OCI-LY7 (cell line): Measurements from ENCODE around the gene OR51E2. TPM values are rescaled to one million over a fixed set of nuclear protein-coding genes. Genes with fewer than 3 reads are reported as not detected.

Experiments used
- Bru-seq: library from RNA; stranded (reverse); fragments of 400-500 nt; gene quantifications from one replicate; lab custom pipeline; 2021; lab: Mats Ljungman, UMichigan
- BruChase-seq, 2 experiments: library from RNA; stranded (reverse); fragments of 400-500 nt; gene quantifications; one replicate each; lab custom pipeline; 2021; lab: Mats Ljungman, UMichigan
- BruUV-seq: library from RNA; stranded (reverse); fragments of 400-500 nt; replicated peaks from 2 replicates; lab custom pipeline; 2021; lab: Mats Ljungman, UMichigan
- CTCF ChIA-PET: fragments of 300-600 bp; sonication (Branson Sonifier 250); formaldehyde crosslinking; loops from one replicate; lab custom pipeline; 2022; ENCODE audit warnings: antibody characterized with exemption; ENCODE audit not compliant: unreplicated experiment; lab: Charles Lee
- POLR2A ChIA-PET: fragments of 300-600 bp; sonication (Branson Sonifier 250); formaldehyde crosslinking; loops from one replicate; lab custom pipeline; 2022; ENCODE audit warnings: antibody characterized with exemption; lab: Charles Lee
- DNase-seq: peaks from one replicate; pipeline ENCODE4 v3.0.0-alpha.2; 2015; ENCODE audit warnings: low spot score
- H2AFZ ChIP-seq: fragments of 200-600 bp; sonication (generic), shearing (Covaris generic); 2 replicates; pipeline ENCODE4 v1.6.1; 2014; ENCODE audit warnings: mild to moderate bottlenecking, antibody characterized with exemption, low read length, moderate library complexity
- H3K27ac ChIP-seq: fragments of 200-600 bp; sonication (generic); 2 replicates; pipeline ENCODE4 v1.5.1; 2014; ENCODE audit warnings: mixed run types, low read depth, mild to moderate bottlenecking, moderate library complexity, low read length, inconsistent platforms; ENCODE audit not compliant: poor library complexity, severe bottlenecking
- H3K36me3 ChIP-seq: fragments of 200-600 bp; sonication (generic); 2 replicates; pipeline ENCODE4 v1.6.1; 2014; ENCODE audit warnings: mild to moderate bottlenecking, antibody characterized with exemption, low read length, moderate library complexity, mixed read lengths; ENCODE audit not compliant: insufficient read depth
- H3K4me1 ChIP-seq: fragments of 200-600 bp; sonication (generic); 2 replicates; pipeline ENCODE4 v1.5.1; 2014; ENCODE audit warnings: mild to moderate bottlenecking, low read length; ENCODE audit not compliant: insufficient read depth, poor library complexity, severe bottlenecking
- H3K4me2 ChIP-seq: fragments of 200-600 bp; sonication (generic); 2 replicates; pipeline ENCODE4 v1.6.1; 2014; ENCODE audit warnings: mild to moderate bottlenecking, low read length
- H3K4me3 ChIP-seq: fragments of 200-600 bp; sonication (generic); 2 replicates; pipeline ENCODE4 v1.5.1; 2014; ENCODE audit warnings: mild to moderate bottlenecking, low read depth, low read length; ENCODE audit not compliant: poor library complexity, severe bottlenecking
- H3K79me2 ChIP-seq: fragments of 200-600 bp; sonication (generic); 2 replicates; pipeline ENCODE4 v1.6.1; 2016; ENCODE audit warnings: low read depth, mild to moderate bottlenecking, low read length, moderate library complexity, mixed read lengths; ENCODE audit not compliant: insufficient read depth
- H3K9me2 ChIP-seq: fragments of 200-600 bp; sonication (generic); 2 replicates; pipeline ENCODE4 v1.6.1; 2016; ENCODE audit warnings: mild to moderate bottlenecking, low read length, mixed read lengths; ENCODE audit not compliant: insufficient read depth
- H3K9me3 ChIP-seq: fragments of 200-600 bp; sonication (generic); 2 replicates; pipeline ENCODE4 v1.6.1; 2014; ENCODE audit warnings: mild to moderate bottlenecking, mixed run types, low read length, mixed read lengths
- H4K20me1 ChIP-seq: fragments of 200-600 bp; sonication (generic); 2 replicates; pipeline ENCODE4 v1.6.1; 2014; ENCODE audit warnings: mild to moderate bottlenecking, antibody characterized with exemption, low read length, moderate library complexity, mixed read lengths; ENCODE audit not compliant: insufficient read depth
- EZH2phosphoT487 ChIP-seq: fragments of 200-600 bp; sonication (generic); IDR thresholded peaks from 2 replicates; pipeline ENCODE4 v1.6.1; 2018; ENCODE audit warnings: low read depth, borderline replicate concordance, mild to moderate bottlenecking, mixed run types, antibody characterized with exemption, low read length, moderate library complexity, mixed read lengths
- intact Hi-C: fragments of 100-400 bp; cut with micrococcal nuclease; formaldehyde crosslinking; loops from one replicate; pipeline ENCODE4 v1.10.0; 2022; ENCODE audit not compliant: unreplicated experiment
- long read RNA-seq: library from polyadenylated mRNA; stranded (forward); transcript quantifications from one replicate; pipeline ENCODE4 v2.0.0, GENCODE V29; 2022
- total RNA-seq, 2 experiments: library from RNA; depleted of rRNA in 1 of 2; stranded (reverse); fragments of >200 nt in 1 of 2; shearing (Covaris generic) in 1 of 2; gene quantifications; 2 replicates each; pipeline ENCODE4 v1.2.3, GENCODE V29; 2014 to 2022
- TF ChIP-seq, protein P1 (sequence below): fragments of 200-600 bp; sonication (generic); conservative IDR thresholded peaks from 2 replicates; pipeline ENCODE4 v1.5.1; 2014; ENCODE audit warnings: mild to moderate bottlenecking, antibody characterized with exemption, low read length, moderate library complexity, mixed read lengths

The OR51E2 gene, protein sequence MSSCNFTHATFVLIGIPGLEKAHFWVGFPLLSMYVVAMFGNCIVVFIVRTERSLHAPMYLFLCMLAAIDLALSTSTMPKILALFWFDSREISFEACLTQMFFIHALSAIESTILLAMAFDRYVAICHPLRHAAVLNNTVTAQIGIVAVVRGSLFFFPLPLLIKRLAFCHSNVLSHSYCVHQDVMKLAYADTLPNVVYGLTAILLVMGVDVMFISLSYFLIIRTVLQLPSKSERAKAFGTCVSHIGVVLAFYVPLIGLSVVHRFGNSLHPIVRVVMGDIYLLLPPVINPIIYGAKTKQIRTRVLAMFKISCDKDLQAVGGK
- total RNA-seq (2014; rRNA removed; shearing (Covaris generic)) (0.05 TPM in 1 of 2 replicates, not detected in the other), total RNA-seq (2022) (not detected in 2 replicates), Bru-seq, nascent RNA (not detected), BruChase-seq, experiment 1, labeled RNA remaining after a 6-hour chase (not detected), BruChase-seq, experiment 2, labeled RNA remaining after a 2-hour chase (not detected)
- long read RNA-seq: 0 reads

DNA sequence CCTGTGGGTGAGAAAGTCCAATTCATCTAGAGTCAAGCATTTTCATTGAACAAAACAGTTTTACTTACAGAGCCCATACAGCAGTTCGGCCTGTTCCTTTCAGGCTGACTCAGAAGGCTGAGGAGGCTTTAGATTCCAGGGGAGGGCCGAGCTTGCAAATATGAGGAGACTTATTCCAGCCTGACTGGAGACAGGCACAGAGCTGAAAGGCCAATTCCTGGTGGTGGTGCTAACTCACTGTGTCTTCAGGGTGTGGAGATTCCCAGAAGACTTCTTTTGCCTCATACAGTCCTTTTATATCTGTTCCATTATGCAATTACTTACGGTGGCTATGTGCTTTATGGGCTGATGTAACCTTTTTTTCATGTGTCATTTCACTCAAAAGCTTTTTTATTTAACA lies at the start of gene OR51E2:
Gene OR51E2, minus strand, starts transcription at position 269 of the 400 bp plus-strand sequence. CDS start 15,142 bp downstream, outside the sequence.
- H3K27ac ChIP-seq: no peak within 1 kb of the TSS
- no TSS peak for BruUV-seq
- H3K4me3 ChIP-seq: no peak within 1 kb of the TSS
- ChIA-PET CTCF (no interaction called here), POLR2A (no interaction called here)
- H3K36me3 ChIP-seq: no peaks in the 10 kb centered on the region
- H3K79me2 ChIP-seq: no peaks in the 10 kb centered on the region
- no peak within 1 kb of the TSS for H2AFZ ChIP-seq
- no peaks in the 10 kb centered on the region for H3K4me1 ChIP-seq
- DNase-seq: no peak
- no peak within 1 kb of the TSS for H3K4me2 ChIP-seq
- no peaks in the 10 kb centered on the region for H3K9me3 ChIP-seq
- H4K20me1 ChIP-seq: no peaks in the 10 kb centered on the region
- intact Hi-C loops: no loop called here
- TF ChIP-seq EZH2phosphoT487: no peak
- TF ChIP-seq, protein P1, sequence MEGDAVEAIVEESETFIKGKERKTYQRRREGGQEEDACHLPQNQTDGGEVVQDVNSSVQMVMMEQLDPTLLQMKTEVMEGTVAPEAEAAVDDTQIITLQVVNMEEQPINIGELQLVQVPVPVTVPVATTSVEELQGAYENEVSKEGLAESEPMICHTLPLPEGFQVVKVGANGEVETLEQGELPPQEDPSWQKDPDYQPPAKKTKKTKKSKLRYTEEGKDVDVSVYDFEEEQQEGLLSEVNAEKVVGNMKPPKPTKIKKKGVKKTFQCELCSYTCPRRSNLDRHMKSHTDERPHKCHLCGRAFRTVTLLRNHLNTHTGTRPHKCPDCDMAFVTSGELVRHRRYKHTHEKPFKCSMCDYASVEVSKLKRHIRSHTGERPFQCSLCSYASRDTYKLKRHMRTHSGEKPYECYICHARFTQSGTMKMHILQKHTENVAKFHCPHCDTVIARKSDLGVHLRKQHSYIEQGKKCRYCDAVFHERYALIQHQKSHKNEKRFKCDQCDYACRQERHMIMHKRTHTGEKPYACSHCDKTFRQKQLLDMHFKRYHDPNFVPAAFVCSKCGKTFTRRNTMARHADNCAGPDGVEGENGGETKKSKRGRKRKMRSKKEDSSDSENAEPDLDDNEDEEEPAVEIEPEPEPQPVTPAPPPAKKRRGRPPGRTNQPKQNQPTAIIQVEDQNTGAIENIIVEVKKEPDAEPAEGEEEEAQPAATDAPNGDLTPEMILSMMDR: no peak
- no peaks in the 10 kb centered on the region for H3K9me2 ChIP-seq

DNA sequence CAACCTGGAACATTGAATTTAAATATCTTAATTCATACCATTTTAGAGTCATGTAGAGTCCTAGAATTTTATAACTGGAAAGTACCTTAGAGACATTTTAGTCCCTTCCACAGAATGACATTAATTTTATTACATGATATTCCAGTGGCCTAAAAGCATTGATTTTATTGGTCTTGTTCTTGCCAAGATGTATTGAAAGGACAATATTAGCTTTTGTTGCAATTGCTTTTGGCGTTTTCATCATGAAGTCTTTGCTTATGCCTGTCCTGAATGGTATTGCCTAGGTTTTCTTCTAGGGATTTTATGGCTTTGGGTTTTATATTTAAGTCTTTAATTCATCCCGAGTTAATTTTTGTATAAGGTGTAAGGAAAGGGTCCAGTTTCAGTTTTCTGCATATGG lies 43.1 kb upstream of the OR51E2 start:
- H3K9me2 ChIP-seq: no peaks in the 10 kb centered on the region
- POLR2A ChIA-PET: no interaction called here
- no TSS peak for BruUV-seq

More for the DNA sequence above, 43.1 kb upstream of the OR51E2 start:
- no peaks in the 10 kb centered on the region for H3K36me3 ChIP-seq
- H2AFZ ChIP-seq: no peak overlapping the region
- no peaks in the 10 kb centered on the region for H3K4me1 ChIP-seq
- H3K27ac ChIP-seq: no peak overlapping the region
- intact Hi-C loops: no loop called here
- H3K4me2 ChIP-seq: no peak overlapping the region
- TF ChIP-seq, protein P1: no peak
- no peak for TF ChIP-seq EZH2phosphoT487
- H3K4me3 ChIP-seq: no peak overlapping the region
- CTCF ChIA-PET: no interaction called here
- H4K20me1 ChIP-seq: no peaks in the 10 kb centered on the region
- H3K79me2 ChIP-seq: no peaks in the 10 kb centered on the region
- DNase-seq: no peak
- no peaks in the 10 kb centered on the region for H3K9me3 ChIP-seq
